Suppressor macrophage treated with lipopolysaccharide for 1 hour (primary cell): ENCODE data around the gene CLCN7.
"Not testable (repeated sequence)": the region's sequence is repeated elsewhere in the genome, so short reads cannot be mapped to it uniquely, and the experiment has no call there.

ENCODE experiments used
- DNase-seq, 3 donors: peaks; one replicate each; pipeline ENCODE4 v3.0.0-alpha.2; 2020 to 2022

The CLCN7 gene

GRCh38 chr16:1443980-1444729, 30.7 kb downstream of the CLCN7 start, which contains the start of gene CCDC154:
TSS of gene CCDC154 (minus strand) at chr16:1444556. CDS start at chr16:1444322, 234 bp downstream.
- no peak for DNase-seq

- DNase-seq = no peak
Measured at GRCh38 chr16:1443403-1443973, 31.3 kb downstream of the CLCN7 start.

- no peak for DNase-seq
Measured at GRCh38 chr16:1442697-1443096, 32.1 kb downstream of the CLCN7 start.

- DNase-seq = no peak
Measured at GRCh38 chr16:1441391-1441829, 33.4 kb downstream of the CLCN7 start.

GRCh38 chr16:1439699-1440074, 35.1 kb downstream of the CLCN7 start:
- not testable (repeated sequence) for DNase-seq

- no peak for DNase-seq
Measured at GRCh38 chr16:1439058-1439698, 35.6 kb downstream of the CLCN7 start.

- no peak for DNase-seq
Measured at GRCh38 chr16:1438229-1439057, 36.4 kb downstream of the CLCN7 start.

- no peak for DNase-seq
Measured at GRCh38 chr16:1437606-1438005, 37.2 kb downstream of the CLCN7 start.

GRCh38 chr16:1436731-1437355, 38.0 kb downstream of the CLCN7 start:
- DNase-seq = no peak

GRCh38 chr16:1435921-1436697, 38.7 kb downstream of the CLCN7 start:
- DNase-seq = no peak

- no peak for DNase-seq
Measured at GRCh38 chr16:1434644-1435592, 39.9 kb downstream of the CLCN7 start.

GRCh38 chr16:1433756-1434155, 41.1 kb downstream of the CLCN7 start:
- no peak for DNase-seq

GRCh38 chr16:1433263-1433560, 41.6 kb downstream of the CLCN7 start:
- DNase-seq = no peak

- DNase-seq = no peak
Measured at GRCh38 chr16:1432388-1433262, 42.2 kb downstream of the CLCN7 start.

GRCh38 chr16:1431497-1432270, 43.1 kb downstream of the CLCN7 start:
- no peak for DNase-seq

- no peak for DNase-seq
Measured at GRCh38 chr16:1430759-1431496, 43.9 kb downstream of the CLCN7 start, which contains the start of gene PERCC1. TSS of gene PERCC1 (plus strand) at chr16:1431078. CDS start at chr16:1432594, 1,516 bp downstream.

GRCh38 chr16:1430214-1430758, 44.5 kb downstream of the CLCN7 start:
- no peak for DNase-seq

GRCh38 chr16:1429631-1430030, 45.2 kb downstream of the CLCN7 start:
- DNase-seq = no peak
